HepG2 (cell line): Measurements from ENCODE around the gene ANKRD17. TPM values are rescaled to one million over a fixed set of nuclear protein-coding genes. Genes with fewer than 3 reads are reported as not detected.

Experiments used
- ARNTL ChIP-seq: sonication (generic); formaldehyde crosslinking; IDR thresholded peaks from 2 replicates; pipeline ENCODE4 v1.4.0; 2020; ENCODE audit warnings: mild to moderate bottlenecking, missing genetic modification reagents
- CBX2 ChIP-seq, 2 experiments: fragments of 200-600 bp in 1 of 2; sonication (generic); formaldehyde crosslinking in 1 of 2; IDR thresholded peaks; 2 replicates each; pipeline versions ENCODE4 v1.7.0 to v1.8.1; 2018 to 2022; ENCODE audit warnings: low read depth in 2 of 2, low read length in 1 of 2, mild to moderate bottlenecking in 1 of 2, missing genetic modification reagents in 1 of 2
- HIC2 ChIP-seq: sonication (generic); formaldehyde crosslinking; IDR thresholded peaks from 2 replicates; pipeline ENCODE4 v1.9.0; 2022; ENCODE audit warnings: low read depth, missing genetic modification reagents
- MED8 ChIP-seq: sonication (generic); formaldehyde crosslinking; IDR thresholded peaks from 2 replicates; pipeline ENCODE4 v1.8.1; 2023; ENCODE audit warnings: mild to moderate bottlenecking, missing genetic modification reagents; ENCODE audit not compliant: insufficient replicate concordance
- NFATC3 ChIP-seq: sonication (generic); formaldehyde crosslinking; IDR thresholded peaks from 2 replicates; pipeline ENCODE4 v1.5.1; 2020; ENCODE audit warnings: mild to moderate bottlenecking, missing genetic modification reagents
- POGZ ChIP-seq: sonication (generic); formaldehyde crosslinking; IDR thresholded peaks from 2 replicates; pipeline ENCODE4 v1.4.0; 2020; ENCODE audit warnings: mild to moderate bottlenecking, missing genetic modification reagents
- REXO4 ChIP-seq: sonication (generic); formaldehyde crosslinking; IDR thresholded peaks from 2 replicates; pipeline ENCODE4 v1.8.0; 2022; ENCODE audit warnings: missing genetic modification reagents, mild to moderate bottlenecking, borderline replicate concordance
- SOX6 ChIP-seq, 2 experiments: fragments of 450-650 bp in 1 of 2; sonication (generic) in 1 of 2; formaldehyde crosslinking in 1 of 2; IDR thresholded peaks; 2 replicates each; pipeline versions ENCODE4 v1.4.0 to v1.6.1; 2017 to 2020; ENCODE audit warnings: antibody characterized with exemption in 1 of 2, mild to moderate bottlenecking in 1 of 2, missing genetic modification reagents in 1 of 2
- TAF1 ChIP-seq: sonication (generic); formaldehyde crosslinking; IDR thresholded peaks from 2 replicates; pipeline ENCODE4 v1.4.0; 2020; ENCODE audit warnings: missing genetic modification reagents
- ZNF292 ChIP-seq: sonication (generic); formaldehyde crosslinking; IDR thresholded peaks from 2 replicates; pipeline ENCODE4 v1.8.1; 2022; ENCODE audit warnings: mild to moderate bottlenecking, low read depth, missing genetic modification reagents, borderline replicate concordance
- ZNF296 ChIP-seq: sonication (generic); formaldehyde crosslinking; conservative IDR thresholded peaks from 2 replicates; pipeline ENCODE4 v1.5.0; 2020; ENCODE audit warnings: mild to moderate bottlenecking, missing genetic modification reagents
- ZNF552 ChIP-seq: sonication (generic); formaldehyde crosslinking; IDR thresholded peaks from 2 replicates; pipeline ENCODE4 v1.9.0; 2022; ENCODE audit warnings: missing genetic modification reagents, mild to moderate bottlenecking, borderline replicate concordance
- ZNF691 ChIP-seq: sonication (generic); formaldehyde crosslinking; IDR thresholded peaks from 2 replicates; pipeline ENCODE4 v1.4.0; 2020; ENCODE audit warnings: missing genetic modification reagents, low read depth, mild to moderate bottlenecking, borderline replicate concordance
- ZNF816 ChIP-seq: sonication (generic); formaldehyde crosslinking; IDR thresholded peaks from 2 replicates; pipeline ENCODE4 v1.8.0; 2022; ENCODE audit warnings: missing genetic modification reagents, mild to moderate bottlenecking, borderline replicate concordance
- polyA plus RNA-seq, 8 experiments: library from polyadenylated mRNA; depleted of rRNA in 3 of 8; stranded (reverse) in 7 of 8; unstranded in 1 of 8; fragments of >200 nt; fragmentation: Illumina TruSeq in 4 of 8; extraction: Trizol in 4 of 8; gene quantifications; 2 replicates each; pipeline versions ENCODE4 v1.2.1 to v1.2.3, GENCODE V29; 2011 to 2016; ENCODE audit warnings: low read depth in 4 of 8, missing spikeins in 1 of 8, mixed read lengths in 1 of 8; ENCODE audit not compliant: insufficient read depth in 1 of 8
- total RNA-seq, 5 experiments: library from RNA; depleted of rRNA; stranded (reverse); fragments of >200 nt; fragmentation: Illumina TruSeq; extraction: Trizol; gene quantifications; 2 replicates each; pipeline ENCODE4 v1.2.3, GENCODE V29; 2016; ENCODE audit warnings: low read depth in 1 of 5
- TF ChIP-seq, protein P1 (sequence below): sonication (generic); formaldehyde crosslinking; IDR thresholded peaks from 2 replicates; pipeline ENCODE4 v1.4.0; 2020; ENCODE audit warnings: missing genetic modification reagents, borderline replicate concordance
- TF ChIP-seq, protein P2 (sequence below): sonication (generic); formaldehyde crosslinking; IDR thresholded peaks from 2 replicates; pipeline ENCODE4 v1.5.1; 2020; ENCODE audit warnings: mild to moderate bottlenecking, missing genetic modification reagents, borderline replicate concordance

The ANKRD17 gene
- total and polyA plus RNA-seq, 2 of the 13 experiments (the other 11 are each of a cell fraction or from before 2014, with no cell fraction given): 55.7 to 61.1 TPM

GRCh38 chr4:73069338-73070073, 189.1 kb downstream of the ANKRD17 start, which contains the start of gene COX18 (continued):
- TF ChIP-seq, protein P1, sequence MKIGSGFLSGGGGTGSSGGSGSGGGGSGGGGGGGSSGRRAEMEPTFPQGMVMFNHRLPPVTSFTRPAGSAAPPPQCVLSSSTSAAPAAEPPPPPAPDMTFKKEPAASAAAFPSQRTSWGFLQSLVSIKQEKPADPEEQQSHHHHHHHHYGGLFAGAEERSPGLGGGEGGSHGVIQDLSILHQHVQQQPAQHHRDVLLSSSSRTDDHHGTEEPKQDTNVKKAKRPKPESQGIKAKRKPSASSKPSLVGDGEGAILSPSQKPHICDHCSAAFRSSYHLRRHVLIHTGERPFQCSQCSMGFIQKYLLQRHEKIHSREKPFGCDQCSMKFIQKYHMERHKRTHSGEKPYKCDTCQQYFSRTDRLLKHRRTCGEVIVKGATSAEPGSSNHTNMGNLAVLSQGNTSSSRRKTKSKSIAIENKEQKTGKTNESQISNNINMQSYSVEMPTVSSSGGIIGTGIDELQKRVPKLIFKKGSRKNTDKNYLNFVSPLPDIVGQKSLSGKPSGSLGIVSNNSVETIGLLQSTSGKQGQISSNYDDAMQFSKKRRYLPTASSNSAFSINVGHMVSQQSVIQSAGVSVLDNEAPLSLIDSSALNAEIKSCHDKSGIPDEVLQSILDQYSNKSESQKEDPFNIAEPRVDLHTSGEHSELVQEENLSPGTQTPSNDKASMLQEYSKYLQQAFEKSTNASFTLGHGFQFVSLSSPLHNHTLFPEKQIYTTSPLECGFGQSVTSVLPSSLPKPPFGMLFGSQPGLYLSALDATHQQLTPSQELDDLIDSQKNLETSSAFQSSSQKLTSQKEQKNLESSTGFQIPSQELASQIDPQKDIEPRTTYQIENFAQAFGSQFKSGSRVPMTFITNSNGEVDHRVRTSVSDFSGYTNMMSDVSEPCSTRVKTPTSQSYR: peak; percentile 36; the same call in 1 of the 2 replicates
- TF ChIP-seq NFATC3: no peak; the same call in 1 of the 2 replicates
- TF ChIP-seq HIC2 (CRISPR knock-in tag): peak; percentile 73
- peak; percentile 97 for TF ChIP-seq POGZ (CRISPR knock-in tag)
- peak; percentile 96 for TF ChIP-seq TAF1 (CRISPR knock-in tag)
- TF ChIP-seq ZNF816 (CRISPR knock-in tag): peak; percentile 93; the same call in 1 of the 2 replicates
- peak; percentile 90; the same call in 1 of the 2 replicates for TF ChIP-seq ZNF296 (CRISPR knock-in tag)
- no peak for TF ChIP-seq REXO4 (CRISPR knock-in tag)
- TF ChIP-seq MED8 (CRISPR knock-in tag): peak; percentile 94
- peak; percentile 89; the same call in 1 of the 2 replicates for TF ChIP-seq ZNF552 (CRISPR knock-in tag)
- TF ChIP-seq, protein P2, sequence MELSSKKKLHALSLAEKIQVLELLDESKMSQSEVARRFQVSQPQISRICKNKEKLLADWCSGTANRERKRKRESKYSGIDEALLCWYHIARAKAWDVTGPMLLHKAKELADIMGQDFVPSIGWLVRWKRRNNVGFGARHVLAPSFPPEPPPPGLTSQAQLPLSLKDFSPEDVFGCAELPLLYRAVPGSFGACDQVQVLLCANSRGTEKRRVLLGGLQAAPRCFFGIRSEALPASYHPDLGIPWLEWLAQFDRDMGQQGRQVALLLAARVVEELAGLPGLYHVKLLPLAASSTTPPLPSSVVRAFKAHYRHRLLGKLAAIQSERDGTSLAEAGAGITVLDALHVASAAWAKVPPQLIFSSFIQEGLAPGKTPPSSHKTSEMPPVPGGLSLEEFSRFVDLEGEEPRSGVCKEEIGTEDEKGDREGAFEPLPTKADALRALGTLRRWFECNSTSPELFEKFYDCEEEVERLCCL (CRISPR knock-in tag): no peak
- no peak; the same call in 1 of the 2 replicates for TF ChIP-seq ZNF691
- no peak for TF ChIP-seq SOX6 (IDR thresholded peaks at IDR 0.05)
- peak; percentile 76 for TF ChIP-seq SOX6 (CRISPR knock-in tag; IDR thresholded peaks at IDR 0.05)
- TF ChIP-seq ARNTL (CRISPR knock-in tag): no peak
- TF ChIP-seq ZNF292 (CRISPR knock-in tag): peak; percentile 81
- no peak for TF ChIP-seq CBX2 (IDR thresholded peaks at IDR 0.05; ENCODE audit: low read depth, low read length)
- TF ChIP-seq CBX2 (CRISPR knock-in tag; IDR thresholded peaks at IDR 0.05; ENCODE audit: low read depth): no peak
